ENCODE data around the gene ITPKB.
"Not testable (repeated sequence)": the region's sequence is repeated elsewhere in the genome, so short reads cannot be mapped to it uniquely, and the experiment has no call there.

The ITPKB gene

GRCh38 chr1:226634611-226635246, 104.4 kb downstream of the ITPKB start:
- no peak for DNase-seq

DNA sequence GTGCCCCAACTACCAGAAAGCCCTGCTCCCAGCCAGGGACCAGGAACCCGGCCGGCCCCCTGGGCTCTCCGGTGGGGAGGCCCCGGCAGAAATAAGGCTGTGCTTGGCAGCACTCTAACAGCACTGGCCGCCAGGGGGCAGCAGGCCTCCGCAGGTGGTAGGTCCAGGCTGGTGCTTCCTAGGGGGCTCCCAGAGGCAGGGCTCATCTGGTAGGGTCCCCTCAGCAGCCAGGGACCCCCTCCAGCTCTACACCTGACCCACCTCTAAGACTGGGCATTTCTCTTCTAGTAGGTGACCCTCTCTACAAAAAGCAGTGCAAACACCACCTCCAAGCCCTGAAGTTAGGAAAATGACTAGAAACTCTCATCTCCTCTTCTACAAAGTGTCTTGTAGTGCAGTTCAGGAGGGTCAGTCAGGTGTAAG, 104.9 kb downstream of the ITPKB start:
- DNase-seq, result peak; percentile 69 to 82 (median 71)

DNA sequence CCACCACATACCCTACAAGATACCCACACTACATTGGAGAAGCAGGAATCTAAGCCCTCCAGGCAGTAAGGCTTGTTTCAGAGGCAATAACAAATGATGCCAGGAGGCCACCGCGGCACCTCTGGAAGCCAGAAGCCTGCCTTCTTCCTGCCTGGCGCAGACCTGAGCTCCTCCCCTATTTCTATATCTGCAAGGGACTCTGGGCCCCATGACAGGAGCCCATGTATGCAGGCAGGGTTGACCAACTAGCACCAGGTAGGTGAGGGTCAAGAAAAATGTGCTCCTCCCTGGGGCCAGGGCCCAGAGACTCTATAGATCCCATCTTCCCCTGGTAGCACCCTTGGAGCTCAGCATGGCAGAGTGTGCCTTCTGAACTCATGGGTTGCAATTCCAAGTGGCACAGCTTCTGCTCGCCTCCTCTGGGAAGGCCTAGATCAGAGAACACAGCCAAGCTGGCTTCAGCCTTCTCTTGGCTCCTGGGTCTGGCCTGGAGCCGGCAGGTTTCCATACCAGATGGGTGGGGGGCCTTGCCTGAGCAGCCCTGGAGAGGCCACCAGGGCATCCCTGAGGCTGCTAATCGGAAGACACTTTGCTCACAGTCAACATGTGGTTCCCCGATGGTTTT, 105.4 kb downstream of the ITPKB start:
- DNase-seq, result no peak

DNA sequence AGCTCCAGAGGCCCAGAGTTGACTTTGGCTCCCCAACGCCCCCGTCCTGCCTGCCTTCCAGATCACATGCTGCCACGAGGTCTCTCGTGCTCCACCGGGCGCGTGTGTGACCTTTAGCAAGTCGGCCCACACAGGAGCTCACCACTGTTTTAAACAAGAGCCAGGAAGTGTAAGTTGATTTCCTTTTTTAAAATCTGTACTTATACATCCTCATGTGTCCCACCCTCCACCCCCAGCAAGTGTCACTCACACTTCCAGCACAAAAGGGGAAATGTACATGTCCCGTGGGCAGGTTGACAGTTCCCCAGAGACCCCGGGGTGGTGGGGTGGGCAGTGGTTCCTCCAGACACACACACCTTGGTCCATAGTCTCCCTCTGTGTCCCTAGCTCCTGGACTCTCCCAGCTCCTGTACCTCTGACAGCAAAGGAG, 106.1 kb downstream of the ITPKB start:
- DNase-seq, result no peak

- DNase-seq, result no peak
Measured at GRCh38 chr1:226632169-226632879, 106.8 kb downstream of the ITPKB start.

GRCh38 chr1:226631229-226632000, 107.7 kb downstream of the ITPKB start:
- no peak for DNase-seq

- no peak for DNase-seq
Measured at GRCh38 chr1:226630592-226630991, 108.5 kb downstream of the ITPKB start.

DNA sequence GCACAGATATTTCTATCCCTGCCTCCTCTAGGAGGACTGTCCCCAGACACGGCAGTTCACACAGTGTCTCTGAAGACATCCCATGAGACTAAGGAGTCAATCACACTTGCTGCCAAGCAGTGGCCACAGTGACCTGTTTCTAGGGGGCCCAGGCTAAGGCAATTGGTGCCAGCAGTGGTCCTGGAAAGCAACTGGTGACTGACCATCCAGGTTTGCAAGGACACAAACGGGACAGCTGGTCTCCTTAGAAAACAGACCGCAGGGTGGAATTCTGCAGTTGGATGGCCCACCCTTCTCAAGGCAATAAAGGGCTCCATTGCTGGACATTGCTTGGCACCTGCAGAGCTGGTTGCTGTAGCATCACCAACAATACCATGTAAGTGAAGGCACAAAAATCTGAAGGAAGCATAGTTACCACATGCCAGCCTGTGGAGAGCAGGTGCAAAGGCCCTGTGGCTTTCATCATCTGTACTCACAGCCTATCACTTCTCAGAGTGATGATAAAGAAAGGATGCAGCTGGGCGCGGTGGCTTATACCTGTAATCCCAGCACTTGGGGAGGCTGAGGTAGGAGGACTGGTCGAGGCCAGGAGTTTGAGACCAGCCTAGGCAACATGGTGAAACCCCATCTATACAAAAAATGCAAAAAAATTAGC, 109.1 kb downstream of the ITPKB start:
- no peak for DNase-seq

- no peak for DNase-seq
Measured at GRCh38 chr1:226629210-226629895, 109.7 kb downstream of the ITPKB start.

- DNase-seq, result no peak
Measured at GRCh38 chr1:226628612-226629155, 110.4 kb downstream of the ITPKB start.

DNA sequence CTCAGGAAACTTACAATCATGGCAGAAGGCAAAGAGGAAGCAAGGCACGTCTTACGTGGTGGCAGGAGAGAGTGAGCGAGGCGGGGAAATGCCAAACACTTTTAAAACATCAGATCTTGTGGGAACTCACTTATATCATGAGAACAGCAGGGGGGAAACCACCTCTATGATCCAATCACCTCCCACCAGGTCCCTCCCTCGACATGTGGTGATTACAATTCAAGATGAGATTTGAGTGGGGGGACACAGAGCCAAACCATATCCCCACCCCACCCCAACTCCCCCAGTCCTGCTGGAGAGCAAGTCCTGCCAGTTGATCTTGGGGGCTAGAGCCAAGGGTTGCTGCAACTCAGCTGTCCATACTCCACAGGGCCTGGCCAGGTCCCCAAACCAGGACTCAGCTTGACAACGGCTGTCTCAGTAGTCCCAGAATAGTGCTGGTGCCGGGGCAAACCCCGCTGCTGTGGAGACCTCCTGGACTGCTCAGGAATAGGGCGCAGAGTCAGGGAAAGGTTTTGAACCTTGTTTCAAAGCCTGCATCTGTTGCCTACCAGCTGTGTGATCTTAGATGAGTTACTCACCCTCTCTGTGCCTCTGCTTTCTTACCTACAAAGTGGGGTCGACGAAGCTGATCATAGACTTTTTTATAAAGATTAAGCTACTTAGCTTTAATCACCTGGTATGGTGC, 111.0 kb downstream of the ITPKB start:
- no peak for DNase-seq

GRCh38 chr1:226627050-226627755, 111.9 kb downstream of the ITPKB start:
- DNase-seq, result no peak

GRCh38 chr1:226626577-226626956, 112.5 kb downstream of the ITPKB start:
- peak; percentile 37 to 80 (median 63) for DNase-seq

DNA sequence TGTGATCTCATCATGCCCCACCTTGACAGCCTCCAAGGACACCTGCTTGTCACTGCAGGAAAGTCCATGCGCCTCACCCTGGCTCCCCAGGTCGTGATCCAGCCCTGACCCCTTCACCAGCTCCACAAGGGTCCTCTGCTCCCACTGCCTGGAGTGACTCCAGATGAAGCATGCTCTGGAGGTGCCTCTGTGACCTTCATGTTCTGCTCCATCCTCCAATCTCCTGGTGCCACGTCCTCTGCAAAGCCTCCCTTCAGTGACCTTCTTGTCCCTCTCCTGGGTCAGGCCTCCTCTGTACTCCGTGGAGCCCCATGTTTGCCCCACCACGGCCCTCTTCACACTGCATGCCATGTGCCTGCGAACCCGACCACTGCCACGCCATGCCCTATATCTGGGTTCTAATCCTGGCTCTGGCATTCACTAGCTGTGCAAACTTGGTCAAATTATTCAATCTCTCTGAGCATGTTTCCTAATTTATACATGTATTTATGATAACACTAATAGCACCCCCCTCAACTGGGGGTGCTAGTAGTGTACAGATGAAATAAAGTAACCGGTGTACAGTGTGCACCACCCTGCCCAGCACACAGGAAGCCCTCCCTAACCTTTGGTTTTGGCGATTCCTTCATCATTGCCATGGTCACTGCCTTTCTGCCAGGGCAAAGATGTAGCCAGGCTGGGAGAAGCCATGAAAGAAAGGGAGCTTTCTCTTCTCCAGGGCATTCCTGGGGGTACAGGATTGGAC, 113.1 kb downstream of the ITPKB start:
- no peak for DNase-seq

GRCh38 chr1:226625326-226625725, 113.8 kb downstream of the ITPKB start:
- DNase-seq, result no peak

DNA sequence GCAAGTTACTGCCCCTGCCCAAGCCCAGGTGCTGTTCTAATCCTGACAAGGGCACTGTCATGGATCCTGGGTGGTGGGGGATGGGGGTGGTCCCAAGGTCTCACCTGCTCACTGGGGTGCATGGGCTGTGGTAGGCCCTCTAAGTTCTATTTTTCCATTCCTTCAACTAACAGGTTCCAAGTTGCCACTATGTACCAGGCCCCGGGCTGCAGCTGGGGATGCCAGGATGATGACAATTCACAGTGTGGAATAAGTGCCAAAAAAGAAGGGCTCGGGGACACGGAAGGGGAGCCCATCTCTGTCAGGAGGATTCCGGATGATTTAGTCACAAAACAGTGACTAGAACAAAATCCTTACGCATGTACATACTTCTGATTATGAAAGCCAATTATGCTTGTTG, 114.6 kb downstream of the ITPKB start:
- DNase-seq, result no peak

GRCh38 chr1:226622012-226622411, 117.1 kb downstream of the ITPKB start:
- DNase-seq, result no peak

GRCh38 chr1:226619031-226619430, 120.1 kb downstream of the ITPKB start:
- no peak for DNase-seq

DNA sequence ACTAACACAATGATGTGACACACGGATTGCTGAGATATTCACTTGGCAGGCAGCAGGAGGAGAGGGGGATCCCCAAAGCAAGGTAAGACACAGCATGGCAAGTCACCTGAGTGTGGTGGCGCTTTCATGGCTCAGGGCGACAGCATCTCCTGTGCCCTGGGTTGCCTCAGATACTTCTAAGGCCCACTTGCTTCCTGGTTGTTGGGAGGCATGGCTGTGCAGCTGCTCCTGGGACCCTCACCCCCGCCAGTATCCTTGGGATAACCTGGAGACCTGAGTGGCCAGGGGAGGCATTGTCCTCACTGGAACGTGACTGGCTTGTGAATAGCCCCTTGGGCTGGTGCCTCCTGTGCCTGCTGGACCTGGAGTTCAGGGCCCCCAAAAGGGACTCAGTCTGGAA, 120.7 kb downstream of the ITPKB start:
- DNase-seq, result no peak

- not testable (repeated sequence) for DNase-seq
Measured at GRCh38 chr1:226617719-226618118, 121.4 kb downstream of the ITPKB start.

Measured in T-helper 1 cell (primary cell).